Stomach (tissue), 9 donors: ENCODE data around the gene PSAT1. TPM values are rescaled to one million over a fixed set of nuclear protein-coding genes. Genes with fewer than 3 reads are reported as not detected.

Source experiments
- DNase-seq, 2 donors: peaks; one replicate each; pipeline versions ENCODE4 v3.0.0 to v3.0.0-alpha.2; 2013 to 2019
- H3K27ac ChIP-seq, 5 donors: fragments of 200-600 bp in 4 of 5; sonication (generic) in 4 of 5; one replicate each; pipeline ENCODE4 v1.5.1; 2013 to 2019; ENCODE audit warnings: mild to moderate bottlenecking in 1 of 5, moderate library complexity in 1 of 5
- H3K27me3 ChIP-seq, 3 donors: fragments of 200-600 bp; sonication (generic); one replicate each; pipeline ENCODE4 v1.5.1; 2017 to 2019; ENCODE audit warnings: mixed run types in 1 of 3
- H3K36me3 ChIP-seq, 4 donors: fragments of 200-600 bp; sonication (generic); 1 replicate in 3 of 4; 2 replicates in 1 of 4; pipeline ENCODE4 v1.5.1; 2016 to 2019
- H3K4me1 ChIP-seq, 4 donors: fragments of 200-600 bp; sonication (generic); one replicate each; pipeline ENCODE4 v1.5.1; 2016 to 2019
- H3K4me3 ChIP-seq, 4 donors: fragments of 200-600 bp; sonication (generic) in 3 of 4; one replicate each; pipeline ENCODE4 v1.5.1; 2016 to 2019; ENCODE audit warnings: mild to moderate bottlenecking in 1 of 4
- H3K9me3 ChIP-seq, 4 donors: fragments of 200-600 bp; sonication (generic); one replicate each; pipeline ENCODE4 v1.5.1; 2016 to 2019
- CTCF ChIP-seq, 7 experiments: fragments of 450-650 bp in 4 of 7; fragments of 200-600 bp in 3 of 7; sonication (generic) in 3 of 7; IDR thresholded peaks; one replicate each; pipeline ENCODE4 v1.5.1; 2016 to 2019; ENCODE audit warnings: antibody characterized with exemption in 7 of 7, control low read depth in 2 of 7, mild to moderate bottlenecking in 1 of 7
- EP300 ChIP-seq: sonication (generic); formaldehyde crosslinking; IDR thresholded peaks from one replicate; pipeline ENCODE4 v1.6.1; 2017; ENCODE audit warnings: antibody characterized with exemption
- POLR2A ChIP-seq, 4 donors: fragments of 450-650 bp; IDR thresholded peaks; one replicate each; pipeline ENCODE4 v1.6.1; 2016; ENCODE audit warnings: antibody characterized with exemption in 4 of 4, control low read depth in 2 of 4, mild to moderate bottlenecking in 1 of 4, moderate library complexity in 1 of 4
- POLR2AphosphoS5 ChIP-seq, 3 donors: sonication (generic); formaldehyde crosslinking; IDR thresholded peaks; one replicate each; pipeline ENCODE4 v1.6.1; 2016; ENCODE audit warnings: antibody characterized with exemption in 3 of 3
- WGBS, 5 donors: extraction: QIAGEN DNeasy Blood & Tissue Kit in 3 of 5; methylation state at CpG; one replicate each; pipeline versions ENCODE4 v1.1.5 to v1.1.7; 2013 to 2018; 5-methylcytosine and 5-hydroxymethylcytosine counted together
- intact Hi-C: fragments of 100-400 bp; cut with DNase I; formaldehyde crosslinking; loops from one replicate; pipeline ENCODE4 v1.15.1; 2023; ENCODE audit warnings: low total_unique reads
- polyA plus RNA-seq, 3 donors: library from polyadenylated mRNA; stranded (reverse); fragments of 200-250 nt; gene quantifications; one replicate each; pipeline ENCODE4 v1.2.3, GENCODE V29; 2013
- total RNA-seq, 5 donors: library from RNA; depleted of rRNA; stranded (reverse); fragments of >200 nt; gene quantifications; one replicate each; pipeline versions ENCODE4 v1.1.0 to v1.2.3, GENCODE V29; 2014 to 2016
- donor health status: healthy with polysubstance abuse.
- donor health status: Bipolar disorder and iron deficiency.
- donor health status: healthy.

Gene PSAT1
- total and polyA plus RNA-seq, 8 donors: 0.45 to 21.8 (median 10.6) TPM

- DNase-seq: no peak
- intact Hi-C loops: no loop called here
- peaks cover 0 to 43% (median 31%) of the 10 kb centered on the region in 4 donors for H3K36me3 ChIP-seq
- H3K9me3 ChIP-seq: no peaks in the 10 kb centered on the region
- H3K27me3 ChIP-seq: no peaks in the 10 kb centered on the region
- TF ChIP-seq CTCF (IDR thresholded peaks at IDR 0.05): no peak
- WGBS, 5 donors: 93 to 97% (median 94%) methylated on average over 7 of the region's 7 CpGs
- no peak overlapping the region for H3K27ac ChIP-seq
- H3K4me1 ChIP-seq: no peaks in the 10 kb centered on the region
- H3K4me3 ChIP-seq: no peak overlapping the region
Measured at GRCh38 chr9:78321505-78321904, 24.6 kb downstream of the PSAT1 start.

DNA sequence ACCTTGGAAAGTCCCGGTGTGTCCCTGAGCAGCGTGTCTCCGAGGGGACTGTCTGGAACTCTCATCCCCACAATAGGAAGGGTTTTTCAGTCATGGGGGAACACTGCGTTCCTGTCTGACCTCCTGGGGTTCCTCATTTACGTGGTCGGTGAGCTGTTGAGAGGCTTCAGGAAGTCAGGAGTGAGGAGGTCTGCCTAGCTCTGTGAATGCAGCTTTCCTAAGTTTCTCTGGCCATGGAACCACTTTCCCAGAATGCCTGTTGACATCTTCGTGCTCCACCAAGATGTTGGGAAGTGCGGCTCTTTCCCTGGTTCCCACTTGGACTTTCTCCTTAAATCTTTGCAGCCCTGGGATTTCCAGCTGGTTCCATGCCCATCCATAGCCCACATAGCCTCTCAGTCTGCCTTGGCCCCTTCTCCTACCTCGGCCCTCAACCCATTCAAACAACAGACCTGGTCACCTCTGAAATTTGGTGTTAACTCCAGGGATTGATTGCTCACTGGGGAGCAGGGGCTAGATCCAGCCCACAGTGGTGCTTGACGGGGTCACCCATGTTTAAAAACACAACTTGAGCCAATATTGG lies 27.2 kb downstream of the PSAT1 start:
- TF ChIP-seq EP300: no peak
- Histone ChIP-seq H3K27me3 (no peaks in the 10 kb centered on the region), H3K36me3 (peaks cover 0 to 33% (median 25%) of the 10 kb centered on the region in 4 donors), H3K9me3 (no peaks in the 10 kb centered on the region), H3K4me3 (no peak overlapping the region), H3K27ac (no peak overlapping the region), H3K4me1 (no peaks in the 10 kb centered on the region)
- DNase-seq: no peak
- intact Hi-C loops: no loop called here
- 84 to 94% (median 86%) methylated on average over 9 to 10 of the region's 10 CpGs for WGBS, 5 donors

- Histone ChIP-seq H3K36me3 (peaks cover 0 to 33% (median 20%) of the 10 kb centered on the region in 4 donors), H3K4me1 (no peaks in the 10 kb centered on the region), H3K27me3 (no peaks in the 10 kb centered on the region), H3K27ac (no peak overlapping the region), H3K9me3 (no peaks in the 10 kb centered on the region), H3K4me3 (no peak overlapping the region)
- intact Hi-C loops: no loop called here
- no peak for DNase-seq
- WGBS, 5 donors: 92 to 95% (median 93%) methylated on average over 8 of the region's 8 CpGs
- TF ChIP-seq POLR2A (IDR thresholded peaks at IDR 0.05): no peak
Measured at GRCh38 chr9:78324682-78325081, 27.8 kb downstream of the PSAT1 start.

DNA sequence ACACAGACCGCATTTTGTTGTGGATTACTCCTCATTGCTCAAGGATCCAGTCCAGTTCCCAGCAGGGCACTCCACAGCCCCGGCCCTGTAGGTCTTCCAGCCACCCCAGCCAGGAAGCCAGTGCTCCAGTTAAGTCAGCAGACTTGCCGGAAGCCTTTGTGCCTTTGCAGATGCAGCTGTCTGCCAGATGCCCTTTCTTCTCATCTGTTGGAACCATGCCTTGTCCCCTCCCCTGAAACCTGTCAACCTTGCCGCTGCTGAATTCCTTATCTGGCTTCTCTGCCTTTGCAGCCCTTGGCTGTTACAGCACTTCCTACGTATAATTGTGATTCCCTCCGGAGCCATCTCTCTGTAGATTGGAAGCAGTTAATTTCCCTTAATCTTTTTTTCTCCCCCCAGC lies 28.4 kb downstream of the PSAT1 start:
- H3K27ac ChIP-seq: no peak overlapping the region
- H3K36me3 ChIP-seq: peaks cover 0 to 27% (median 16%) of the 10 kb centered on the region in 4 donors
- DNase-seq: peak in 1 of 2 donors; percentile 59
- H3K27me3 ChIP-seq: no peaks in the 10 kb centered on the region
- intact Hi-C loops: no loop called here
- TF ChIP-seq POLR2A (IDR thresholded peaks at IDR 0.05) (no peak), POLR2AphosphoS5 (IDR thresholded peaks at IDR 0.05) (no peak), EP300 (no peak), CTCF (IDR thresholded peaks at IDR 0.05) (no peak)
- H3K4me3 ChIP-seq: no peak overlapping the region
- H3K9me3 ChIP-seq: no peaks in the 10 kb centered on the region
- WGBS, 5 donors: 48 to 64% (median 57%) methylated on average over 6 of the region's 6 CpGs
- H3K4me1 ChIP-seq: no peaks in the 10 kb centered on the region

DNA sequence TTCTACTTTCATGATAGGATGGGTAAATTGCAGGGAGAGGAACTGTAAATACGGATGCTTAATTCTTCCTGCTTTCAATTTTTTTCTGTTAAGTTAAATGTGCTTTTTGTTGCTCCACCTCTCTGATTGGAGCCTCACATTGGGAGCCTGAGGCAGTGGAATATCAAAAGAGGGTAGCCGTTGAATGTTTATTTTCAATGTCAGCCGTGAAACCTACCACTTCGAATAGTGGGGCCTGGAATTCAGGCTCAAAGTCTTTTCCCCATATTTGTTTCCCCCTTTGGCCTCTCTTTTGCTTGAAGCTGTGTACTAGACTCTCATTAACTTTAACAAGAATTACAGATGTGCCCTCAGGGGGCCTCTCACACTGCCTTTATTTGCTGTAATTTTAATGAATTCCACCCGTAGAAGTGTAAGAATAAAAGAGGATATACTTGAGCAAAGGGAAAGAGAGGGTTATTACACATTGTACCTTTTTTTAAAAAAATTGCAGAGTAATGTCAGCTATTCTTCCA lies 29.0 kb downstream of the PSAT1 start:
- Histone ChIP-seq H3K9me3 (no peaks in the 10 kb centered on the region), H3K4me1 (no peaks in the 10 kb centered on the region), H3K4me3 (no peak overlapping the region), H3K36me3 (peaks cover 0 to 24% (median 14%) of the 10 kb centered on the region in 4 donors), H3K27me3 (no peaks in the 10 kb centered on the region), H3K27ac (no peak overlapping the region)
- 76 to 88% (median 84%) methylated on average over 5 of the region's 5 CpGs for WGBS, 5 donors
- DNase-seq: no peak
- intact Hi-C loops: no loop called here
- TF ChIP-seq POLR2AphosphoS5 (IDR thresholded peaks at IDR 0.05) (no peak), POLR2A (IDR thresholded peaks at IDR 0.05) (no peak), CTCF (IDR thresholded peaks at IDR 0.05) (no peak), EP300 (no peak)
